GM19099 (cell line): ENCODE results near the gene RFTN1.

Experiments
- POLR2A ChIP-seq: IDR thresholded peaks from 3 replicates; pipeline ENCODE4 v1.6.1; 2011; ENCODE audit warnings: low read depth; ENCODE audit not compliant: insufficient read length; ENCODE audit errors: extremely low read depth

The RFTN1 gene

GRCh38 chr3:16455001-16455400 is 58.5 kb downstream of the RFTN1 start:
- no peak for TF ChIP-seq POLR2A

- TF ChIP-seq POLR2A: no peak
These were observed 61.2 kb downstream of the RFTN1 start for GRCh38 chr3:16452261-16452660.

GRCh38 chr3:16449369-16449768 is 64.1 kb downstream of the RFTN1 start:
- no peak for TF ChIP-seq POLR2A

GRCh38 chr3:16448639-16449070 is 64.8 kb downstream of the RFTN1 start:
- TF ChIP-seq POLR2A: no peak

GRCh38 chr3:16447135-16447534 is 66.4 kb downstream of the RFTN1 start:
- no peak for TF ChIP-seq POLR2A

GRCh38 chr3:16444344-16444743 is 69.2 kb downstream of the RFTN1 start:
- TF ChIP-seq POLR2A: no peak

GRCh38 chr3:16442730-16443129 is 70.8 kb downstream of the RFTN1 start:
- TF ChIP-seq POLR2A: no peak

- no peak for TF ChIP-seq POLR2A
These were observed 72.1 kb downstream of the RFTN1 start for GRCh38 chr3:16441371-16441875.

GRCh38 chr3:16439848-16440708 is 73.4 kb downstream of the RFTN1 start:
- TF ChIP-seq POLR2A: no peak

- TF ChIP-seq POLR2A: no peak
These were observed 74.2 kb downstream of the RFTN1 start for GRCh38 chr3:16439163-16439847.

- TF ChIP-seq POLR2A: no peak
These were observed 75.9 kb downstream of the RFTN1 start for GRCh38 chr3:16437640-16438039.

GRCh38 chr3:16433701-16434151 is 79.8 kb downstream of the RFTN1 start:
- TF ChIP-seq POLR2A: no peak

- TF ChIP-seq POLR2A: no peak
These were observed 80.8 kb downstream of the RFTN1 start for GRCh38 chr3:16432714-16433113.

GRCh38 chr3:16430717-16431630 is 82.5 kb downstream of the RFTN1 start:
- TF ChIP-seq POLR2A: peak; percentile 31

- no peak for TF ChIP-seq POLR2A
These were observed 84.4 kb downstream of the RFTN1 start for GRCh38 chr3:16429086-16429485.
